HepG2 (cell line): ENCODE results near the gene TLE7. TPM values are rescaled to one million over a fixed set of nuclear protein-coding genes. Genes with fewer than 3 reads are reported as not detected.

ENCODE experiments used
- ZBTB40 ChIP-seq, 2 experiments: fragments of 450-650 bp in 1 of 2; sonication (generic) in 1 of 2; formaldehyde crosslinking in 1 of 2; IDR thresholded peaks; 2 replicates each; pipeline versions ENCODE4 v1.6.1 to v1.8.0; 2016 to 2022; ENCODE audit warnings: antibody characterized with exemption in 1 of 2, mild to moderate bottlenecking in 1 of 2, missing genetic modification reagents in 1 of 2
- ZNF317 ChIP-seq: sonication (generic); formaldehyde crosslinking; IDR thresholded peaks from 2 replicates; pipeline ENCODE4 v1.5.0; 2020; ENCODE audit warnings: mild to moderate bottlenecking, missing genetic modification reagents
- ZNF710 ChIP-seq: sonication (generic); formaldehyde crosslinking; IDR thresholded peaks from 2 replicates; pipeline ENCODE4 v1.5.0; 2020; ENCODE audit warnings: mild to moderate bottlenecking, missing genetic modification reagents, borderline replicate concordance
- polyA plus RNA-seq, 8 experiments: library from polyadenylated mRNA; depleted of rRNA in 3 of 8; stranded (reverse) in 7 of 8; unstranded in 1 of 8; fragments of >200 nt; fragmentation: Illumina TruSeq in 4 of 8; extraction: Trizol in 4 of 8; gene quantifications; 2 replicates each; pipeline versions ENCODE4 v1.2.1 to v1.2.3, GENCODE V29; 2011 to 2016; ENCODE audit warnings: low read depth in 4 of 8, missing spikeins in 1 of 8, mixed read lengths in 1 of 8; ENCODE audit not compliant: insufficient read depth in 1 of 8
- total RNA-seq, 5 experiments: library from RNA; depleted of rRNA; stranded (reverse); fragments of >200 nt; fragmentation: Illumina TruSeq; extraction: Trizol; gene quantifications; 2 replicates each; pipeline ENCODE4 v1.2.3, GENCODE V29; 2016; ENCODE audit warnings: low read depth in 1 of 5

The TLE7 gene
- total and polyA plus RNA-seq, 2 of the 13 experiments (the other 11 are each of a cell fraction or from before 2014, with no cell fraction given): not detected

GRCh38 chr16:71464231-71464630 lies 22.4 kb upstream of the TLE7 start (continued):
- TF ChIP-seq ZBTB40 (IDR thresholded peaks at IDR 0.05) (no peak), ZBTB40 (CRISPR knock-in tag; IDR thresholded peaks at IDR 0.05) (no peak), ZNF710 (CRISPR knock-in tag) (no peak), ZNF317 (no peak)
